ENCODE results near the gene KIF1B. TPM values are rescaled to one million over a fixed set of nuclear protein-coding genes. Genes with fewer than 3 reads are reported as not detected.

KIF1B gene
- total RNA-seq, 5 donors from 2014 or later (not counting 1 experiment from before 2014, with no cell fraction given), result 10.3 to 15.3 (median 13.8) TPM

DNA sequence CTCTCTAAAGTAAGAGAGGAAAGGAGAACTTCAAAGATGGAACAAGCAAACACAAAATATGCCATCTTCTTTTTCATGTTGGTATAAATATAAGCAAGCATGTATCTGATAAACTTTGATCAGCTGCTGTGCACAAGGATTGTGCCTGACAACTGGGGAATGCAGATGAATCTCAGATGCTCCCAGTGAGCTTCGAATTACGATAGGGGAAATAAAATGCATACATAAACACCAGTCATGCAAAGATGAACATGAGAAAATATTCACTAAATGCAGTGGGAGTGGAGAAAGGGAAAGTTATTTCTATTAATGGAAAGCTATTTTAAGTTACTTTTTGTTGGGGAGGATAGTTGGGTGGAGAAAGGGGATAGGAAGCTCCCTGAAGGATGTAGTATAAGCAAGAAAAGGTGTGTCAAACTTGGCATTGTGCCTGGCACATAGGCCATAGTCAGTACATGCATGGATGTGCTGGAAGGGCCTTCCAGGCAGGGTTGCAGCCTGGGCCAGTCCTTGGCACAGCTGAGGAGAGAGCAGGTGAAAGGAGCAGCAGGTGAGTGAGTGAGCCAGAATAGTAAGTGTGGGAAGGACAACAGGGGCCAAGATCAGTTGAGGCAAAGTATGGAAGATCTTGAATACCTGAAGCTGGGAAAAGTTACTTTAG is 130.7 kb downstream of the KIF1B start:
- H3K36me3 ChIP-seq (ENCODE audit: control insufficient read depth in 2 of 2, extremely low read depth in 1 of 2, insufficient read depth in 1 of 2, low read length in 1 of 2), result peaks cover 3 to 29% of the 10 kb centered on the region in 2 donors
- Mint-ChIP-seq H3K4me1 (no peaks in the 10 kb centered on the region), H3K36me3 (peaks cover 68% of the 10 kb centered on the region), H3K27me3 (no peaks in the 10 kb centered on the region), H3K9me3 (no peaks in the 10 kb centered on the region), H3K27ac (no peak overlapping the region), H3K4me3 (no peak overlapping the region)
- H3K9me3 ChIP-seq, result no peaks in the 10 kb centered on the region
- ChIA-PET CTCF (interaction anchor here in 1 of 2 donors (1.0 kb wide), 1 partner anchor 131 kb away, joined by 3 read pairs; the partner anchor contains the start of gene KIF1B), POLR2A (interaction anchor here in 1 of 2 donors (0.6 kb wide), 1 partner anchor 658 kb away, joined by 3 read pairs; no protein-coding TSS in a partner anchor)
- H3K4me1 ChIP-seq (ENCODE audit: control insufficient read depth in 1 of 2, extremely low read depth in 1 of 2, insufficient read depth in 2 of 2, low read length in 2 of 2), result no peaks in the 10 kb centered on the region
- H3K27me3 ChIP-seq (replicated peaks in 1 of 2; ENCODE audit: control insufficient read depth in 2 of 2, extremely low read depth in 1 of 2, insufficient read depth in 2 of 2, low read length in 1 of 2), result no peaks in the 10 kb centered on the region
- H3K4me3 ChIP-seq (ENCODE audit: control insufficient read depth in 1 of 2, extremely low read depth in 1 of 2, low read length in 1 of 2), result no peak overlapping the region
- no CpG with 5 or more reads among the region's 2 CpGs for WGBS (ENCODE audit: insufficient coverage)
- no peak overlapping the region for H3K27ac ChIP-seq (ENCODE audit: low read length)
- ATAC-seq (replicated peaks in 1 of 4), result no peak
- no peak for DNase-seq

DNA sequence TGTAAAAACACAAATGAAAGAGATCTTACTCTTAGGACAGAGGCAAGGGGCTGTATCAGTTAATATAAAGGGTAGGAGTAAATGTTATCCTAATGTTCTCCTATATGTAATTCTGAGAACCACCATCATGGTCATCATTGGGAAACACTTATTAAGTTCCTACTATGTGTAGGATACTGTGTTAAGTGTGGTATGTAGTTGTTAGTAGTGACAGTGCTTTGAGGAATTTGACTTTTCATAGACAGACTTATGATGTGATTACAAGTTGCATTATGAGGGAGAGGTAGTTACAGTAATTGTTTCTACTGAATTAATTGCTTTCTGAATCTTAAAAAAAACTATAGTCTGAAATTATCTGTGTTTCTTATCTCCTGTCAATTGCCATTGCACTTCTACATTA is 136.7 kb downstream of the KIF1B start:
- H3K9me3 Mint-ChIP-seq, result no peaks in the 10 kb centered on the region
- POLR2A ChIA-PET, result no interaction called here
- no peak overlapping the region for H3K27ac Mint-ChIP-seq

DNA sequence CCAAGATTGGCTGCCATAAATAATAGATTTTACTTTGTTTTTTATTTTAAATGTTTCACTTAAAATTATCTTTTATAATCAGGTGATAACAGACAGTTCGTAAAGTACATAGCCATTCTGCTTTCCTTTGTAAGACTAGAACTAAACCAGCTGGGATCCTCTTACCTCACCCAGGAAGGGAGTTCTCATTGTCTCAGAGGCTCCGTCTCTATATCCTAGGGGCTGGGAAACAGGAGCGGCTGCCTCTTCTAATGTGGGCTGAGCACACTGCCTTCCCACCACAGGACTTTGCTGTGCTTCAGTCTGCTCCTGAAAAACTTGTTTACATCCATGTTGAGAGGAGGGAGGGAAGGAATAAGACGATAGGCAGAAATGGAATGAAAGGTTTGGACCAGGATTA is 142.9 kb downstream of the KIF1B start:
- Histone ChIP-seq H3K4me3 (ENCODE audit: control insufficient read depth in 1 of 2, extremely low read depth in 1 of 2, low read length in 1 of 2) (no peak overlapping the region), H3K36me3 (ENCODE audit: control insufficient read depth in 2 of 2, extremely low read depth in 1 of 2, insufficient read depth in 1 of 2, low read length in 1 of 2) (peaks cover 0 to 20% of the 10 kb centered on the region in 2 donors), H3K27ac (ENCODE audit: low read length) (no peak overlapping the region), H3K27me3 (replicated peaks in 1 of 2; ENCODE audit: control insufficient read depth in 2 of 2, extremely low read depth in 1 of 2, insufficient read depth in 2 of 2, low read length in 1 of 2) (no peaks in the 10 kb centered on the region), H3K9me3 (no peaks in the 10 kb centered on the region), H3K4me1 (ENCODE audit: control insufficient read depth in 1 of 2, extremely low read depth in 1 of 2, insufficient read depth in 2 of 2, low read length in 2 of 2) (no peaks in the 10 kb centered on the region)
- Mint-ChIP-seq H3K4me3 (no peak overlapping the region), H3K36me3 (peaks cover 15% of the 10 kb centered on the region), H3K9me3 (no peaks in the 10 kb centered on the region), H3K27ac (no peak overlapping the region), H3K27me3 (no peaks in the 10 kb centered on the region), H3K4me1 (no peaks in the 10 kb centered on the region)
- ATAC-seq (replicated peaks in 1 of 4) (no peak), DNase-seq (no peak)
- WGBS (ENCODE audit: insufficient coverage), result 75% methylated on average over 1 of the region's 4 CpGs
- ChIA-PET POLR2A (no interaction called here), CTCF (no interaction called here)

More for the DNA sequence above, 136.7 kb downstream of the KIF1B start:
- H3K9me3 ChIP-seq, result no peaks in the 10 kb centered on the region
- no peaks in the 10 kb centered on the region for H3K4me1 ChIP-seq (ENCODE audit: control insufficient read depth in 1 of 2, extremely low read depth in 1 of 2, insufficient read depth in 2 of 2, low read length in 2 of 2)
- H3K36me3 ChIP-seq (ENCODE audit: control insufficient read depth in 2 of 2, extremely low read depth in 1 of 2, insufficient read depth in 1 of 2, low read length in 1 of 2), result peaks cover 0 to 32% of the 10 kb centered on the region in 2 donors
- no peaks in the 10 kb centered on the region for H3K27me3 ChIP-seq (replicated peaks in 1 of 2; ENCODE audit: control insufficient read depth in 2 of 2, extremely low read depth in 1 of 2, insufficient read depth in 2 of 2, low read length in 1 of 2)
- CTCF ChIA-PET, result no interaction called here
- H3K36me3 Mint-ChIP-seq, result peaks cover 56% of the 10 kb centered on the region
- ATAC-seq (replicated peaks in 1 of 4) (no peak), DNase-seq (no peak)
- no peak overlapping the region for H3K4me3 Mint-ChIP-seq
- H3K27ac ChIP-seq (ENCODE audit: low read length), result no peak overlapping the region
- H3K27me3 Mint-ChIP-seq, result no peaks in the 10 kb centered on the region
- no peaks in the 10 kb centered on the region for H3K4me1 Mint-ChIP-seq
- H3K4me3 ChIP-seq (ENCODE audit: control insufficient read depth in 1 of 2, extremely low read depth in 1 of 2, low read length in 1 of 2), result no peak overlapping the region

DNA sequence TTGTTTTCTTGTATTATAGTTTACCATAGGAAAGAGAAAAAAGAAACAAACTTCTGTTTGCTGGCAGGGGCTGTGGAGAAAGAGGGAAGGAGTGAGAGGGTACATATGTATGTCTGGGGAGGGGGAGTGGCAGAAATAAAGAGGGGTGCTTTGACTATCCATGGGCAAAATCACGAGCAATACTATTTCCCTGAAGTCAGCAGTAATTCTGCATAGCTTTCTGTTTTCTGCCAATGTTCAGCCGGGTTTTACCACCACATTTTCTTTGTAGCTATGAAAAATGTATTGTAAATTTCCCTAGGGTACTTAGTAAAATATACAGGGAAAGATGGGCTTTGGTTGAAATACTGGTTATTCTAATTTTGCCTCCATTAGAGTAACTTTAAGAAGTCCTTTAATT is 143.3 kb downstream of the KIF1B start:
- ChIA-PET POLR2A (no interaction called here), CTCF (no interaction called here)
- no peak for DNase-seq
- no peaks in the 10 kb centered on the region for H3K9me3 ChIP-seq
- WGBS (ENCODE audit: insufficient coverage), result no CpG with 5 or more reads among the region's 2 CpGs
- H3K36me3 ChIP-seq (ENCODE audit: control insufficient read depth in 2 of 2, extremely low read depth in 1 of 2, insufficient read depth in 1 of 2, low read length in 1 of 2), result peaks cover 0 to 16% of the 10 kb centered on the region in 2 donors
- Mint-ChIP-seq H3K4me1 (no peaks in the 10 kb centered on the region), H3K27me3 (no peaks in the 10 kb centered on the region), H3K27ac (no peak overlapping the region), H3K36me3 (peaks cover 12% of the 10 kb centered on the region), H3K4me3 (no peak overlapping the region), H3K9me3 (no peaks in the 10 kb centered on the region)
- H3K4me1 ChIP-seq (ENCODE audit: control insufficient read depth in 1 of 2, extremely low read depth in 1 of 2, insufficient read depth in 2 of 2, low read length in 2 of 2), result no peaks in the 10 kb centered on the region
- H3K4me3 ChIP-seq (ENCODE audit: control insufficient read depth in 1 of 2, extremely low read depth in 1 of 2, low read length in 1 of 2), result no peak overlapping the region
- H3K27ac ChIP-seq (ENCODE audit: low read length), result no peak overlapping the region
- H3K27me3 ChIP-seq (replicated peaks in 1 of 2; ENCODE audit: control insufficient read depth in 2 of 2, extremely low read depth in 1 of 2, insufficient read depth in 2 of 2, low read length in 1 of 2), result no peaks in the 10 kb centered on the region
- no peak for ATAC-seq (replicated peaks in 1 of 4)

DNA sequence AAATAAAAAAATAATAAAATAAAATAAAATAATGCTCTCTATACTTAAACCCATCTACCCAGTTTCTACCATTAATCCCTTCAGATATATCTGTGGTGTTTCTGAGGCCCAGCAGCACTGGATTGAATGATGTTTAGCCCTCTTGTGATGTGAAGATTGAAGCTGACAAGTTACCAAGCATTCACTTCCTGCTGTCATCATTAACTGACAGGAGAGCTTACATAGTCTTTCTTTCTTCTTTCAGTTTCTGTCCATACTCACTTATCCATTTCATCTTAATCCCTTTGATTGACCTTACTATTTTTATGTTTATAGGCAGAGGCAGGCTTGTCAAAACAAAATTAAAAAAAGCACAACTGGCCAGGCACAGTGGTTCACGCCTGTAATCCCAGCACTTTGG is 149.7 kb downstream of the KIF1B start:
- CTCF ChIA-PET, result interaction anchor here in 1 of 2 donors (0.6 kb wide), 1 partner anchor 205 kb away, joined by 3 read pairs; no protein-coding TSS in a partner anchor
- WGBS (ENCODE audit: insufficient coverage), result no CpG with 5 or more reads among the region's 1 CpG

DNA sequence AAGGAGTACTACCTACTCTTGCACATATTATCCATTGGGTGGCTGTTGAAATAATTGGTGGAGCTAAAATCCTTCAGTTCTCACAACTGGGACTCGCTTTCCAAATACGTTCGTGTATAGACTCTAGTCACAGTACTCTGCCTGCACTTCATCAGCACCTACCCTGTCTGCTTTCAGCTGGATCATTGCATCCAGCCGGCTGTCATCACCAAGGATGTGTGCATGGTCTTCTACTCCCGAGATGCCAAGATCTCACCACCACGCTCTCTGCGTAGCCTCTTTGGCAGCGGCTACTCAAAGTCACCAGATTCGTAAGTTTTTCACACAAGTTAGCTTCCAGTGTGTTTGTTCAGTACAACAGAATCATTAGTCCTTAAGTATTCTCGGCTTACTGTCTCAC is 151.1 kb downstream of the KIF1B start:
- Histone ChIP-seq H3K9me3 (no peaks in the 10 kb centered on the region), H3K4me1 (ENCODE audit: control insufficient read depth in 1 of 2, extremely low read depth in 1 of 2, insufficient read depth in 2 of 2, low read length in 2 of 2) (no peaks in the 10 kb centered on the region), H3K36me3 (ENCODE audit: control insufficient read depth in 2 of 2, extremely low read depth in 1 of 2, insufficient read depth in 1 of 2, low read length in 1 of 2) (peaks cover 0 to 20% of the 10 kb centered on the region in 2 donors), H3K27me3 (replicated peaks in 1 of 2; ENCODE audit: control insufficient read depth in 2 of 2, extremely low read depth in 1 of 2, insufficient read depth in 2 of 2, low read length in 1 of 2) (no peaks in the 10 kb centered on the region), H3K27ac (ENCODE audit: low read length) (no peak overlapping the region), H3K4me3 (ENCODE audit: control insufficient read depth in 1 of 2, extremely low read depth in 1 of 2, low read length in 1 of 2) (no peak overlapping the region)
- Mint-ChIP-seq H3K4me3 (no peak overlapping the region), H3K9me3 (no peaks in the 10 kb centered on the region), H3K27me3 (no peaks in the 10 kb centered on the region), H3K4me1 (no peaks in the 10 kb centered on the region), H3K36me3 (peaks cover 36% of the 10 kb centered on the region), H3K27ac (no peak overlapping the region)
- ChIA-PET POLR2A (no interaction called here), CTCF (interaction anchor here in 1 of 2 donors (1.1 kb wide), 1 partner anchor 11 kb away, joined by 5 read pairs; no protein-coding TSS in a partner anchor)
- DNase-seq (no peak), ATAC-seq (replicated peaks in 1 of 4) (no peak)
- 97% methylated on average over 9 of the region's 10 CpGs for WGBS (ENCODE audit: insufficient coverage)

More for the DNA sequence above, 149.7 kb downstream of the KIF1B start:
- no peaks in the 10 kb centered on the region for H3K4me1 ChIP-seq (ENCODE audit: control insufficient read depth in 1 of 2, extremely low read depth in 1 of 2, insufficient read depth in 2 of 2, low read length in 2 of 2)
- H3K4me3 ChIP-seq (ENCODE audit: control insufficient read depth in 1 of 2, extremely low read depth in 1 of 2, low read length in 1 of 2), result no peak overlapping the region
- no peaks in the 10 kb centered on the region for H3K27me3 Mint-ChIP-seq
- peaks cover 0 to 9% of the 10 kb centered on the region in 2 donors for H3K36me3 ChIP-seq (ENCODE audit: control insufficient read depth in 2 of 2, extremely low read depth in 1 of 2, insufficient read depth in 1 of 2, low read length in 1 of 2)
- H3K9me3 ChIP-seq, result no peaks in the 10 kb centered on the region
- no peak overlapping the region for H3K27ac Mint-ChIP-seq
- no peaks in the 10 kb centered on the region for H3K4me1 Mint-ChIP-seq
- H3K27me3 ChIP-seq (replicated peaks in 1 of 2; ENCODE audit: control insufficient read depth in 2 of 2, extremely low read depth in 1 of 2, insufficient read depth in 2 of 2, low read length in 1 of 2), result no peaks in the 10 kb centered on the region
- H3K27ac ChIP-seq (ENCODE audit: low read length), result no peak overlapping the region
- ATAC-seq (replicated peaks in 1 of 4) (no peak), DNase-seq (no peak)
- H3K36me3 Mint-ChIP-seq, result peaks cover 26% of the 10 kb centered on the region
- H3K4me3 Mint-ChIP-seq, result no peak overlapping the region
- H3K9me3 Mint-ChIP-seq, result no peaks in the 10 kb centered on the region
- POLR2A ChIA-PET, result no interaction called here
